Non-pigmented ciliary epithelial cell (primary cell): ENCODE results near the gene CT47B1.
"Not testable (repeated sequence)": the region's sequence is repeated elsewhere in the genome, so short reads cannot be mapped to it uniquely, and the experiment has no call there.

Source experiments
- DNase-seq: peaks from one replicate; pipeline ENCODE4 v3.0.0-alpha.2; 2010; ENCODE audit warnings: low read depth

The CT47B1 gene

GRCh38 chrX:120875766-120876165 is at the start of gene CT47B1:
Gene CT47B1, minus strand, starts transcription at chrX:120875866. Its CDS starts 196 bp downstream, at chrX:120875670.
- DNase-seq, result not testable (repeated sequence)

- no peak for DNase-seq
These were observed 748 bp downstream of the CT47B1 start for GRCh38 chrX:120874678-120875557.

GRCh38 chrX:120857240-120857639 is 18.4 kb downstream of the CT47B1 start:
- DNase-seq, result no peak

GRCh38 chrX:120840827-120841226 is 34.8 kb downstream of the CT47B1 start:
- peak; percentile 44 for DNase-seq

- no peak for DNase-seq
These were observed 36.2 kb downstream of the CT47B1 start for GRCh38 chrX:120839491-120839890.

- DNase-seq, result not testable (repeated sequence)
These were observed 48.5 kb downstream of the CT47B1 start for GRCh38 chrX:120827213-120827612.

- no peak for DNase-seq
These were observed 50.5 kb downstream of the CT47B1 start for GRCh38 chrX:120825146-120825545.

- no peak for DNase-seq
These were observed 51.6 kb downstream of the CT47B1 start for GRCh38 chrX:120824021-120824420.

GRCh38 chrX:120823556-120823955 is 52.1 kb downstream of the CT47B1 start:
- no peak for DNase-seq
